RWPE2 (cell line): ENCODE data around the gene KIF20B.

ENCODE experiments used
- ATAC-seq: fragments of 200-7000 bp; cut with Tn5 transposase; 3 replicates; pipeline ENCODE4 v1.9.1; 2021; ENCODE audit warnings: low read depth
- DNase-seq: peaks from one replicate; pipeline ENCODE4 v3.0.0-alpha.2; 2020; ENCODE audit warnings: low spot score
- H3K27ac ChIP-seq: fragments of 450-650 bp; 2 replicates; pipeline ENCODE4 v1.5.1; 2017; ENCODE audit warnings: mild to moderate bottlenecking; ENCODE audit not compliant: poor library complexity, severe bottlenecking
- H3K27me3 ChIP-seq: fragments of 250-450 bp; sonication (Bioruptor Pico); 2 replicates; pipeline ENCODE4 v1.5.1; 2021; ENCODE audit warnings: mild to moderate bottlenecking, moderate library complexity; ENCODE audit not compliant: insufficient read depth, poor library complexity, severe bottlenecking
- H3K36me3 ChIP-seq: fragments of 250-450 bp; sonication (Bioruptor Pico); 2 replicates; pipeline ENCODE4 v1.5.1; 2020; ENCODE audit warnings: low read depth, mild to moderate bottlenecking, moderate library complexity
- H3K4me1 ChIP-seq: fragments of 250-450 bp; sonication (Bioruptor Pico); 2 replicates; pipeline ENCODE4 v1.5.1; 2021; ENCODE audit warnings: mild to moderate bottlenecking, moderate library complexity; ENCODE audit not compliant: insufficient read depth, poor library complexity, severe bottlenecking
- H3K4me3 ChIP-seq: fragments of 250-450 bp; sonication (Bioruptor Pico); 2 replicates; pipeline ENCODE4 v1.5.1; 2021; ENCODE audit warnings: mild to moderate bottlenecking, moderate library complexity; ENCODE audit not compliant: severe bottlenecking
- H3K9me3 ChIP-seq: fragments of 250-450 bp; sonication (Bioruptor Pico); 2 replicates; pipeline ENCODE4 v1.5.1; 2021; ENCODE audit warnings: mild to moderate bottlenecking, moderate library complexity; ENCODE audit not compliant: severe bottlenecking
- TF ChIP-seq, protein P1 (sequence below): fragments of 450-650 bp; IDR thresholded peaks from one replicate; pipeline ENCODE4 v1.5.1; 2017; ENCODE audit warnings: mild to moderate bottlenecking, moderate library complexity; ENCODE audit not compliant: poor library complexity, severe bottlenecking

Gene KIF20B

GRCh38 chr10:89684604-89685003, 16.8 kb upstream of the KIF20B start:
- Histone ChIP-seq H3K27ac (no peak overlapping the region), H3K4me3 (no peak overlapping the region), H3K36me3 (no peaks in the 10 kb centered on the region), H3K9me3 (no peaks in the 10 kb centered on the region), H3K27me3 (no peaks in the 10 kb centered on the region), H3K4me1 (no peaks in the 10 kb centered on the region)
- TF ChIP-seq, protein P1, sequence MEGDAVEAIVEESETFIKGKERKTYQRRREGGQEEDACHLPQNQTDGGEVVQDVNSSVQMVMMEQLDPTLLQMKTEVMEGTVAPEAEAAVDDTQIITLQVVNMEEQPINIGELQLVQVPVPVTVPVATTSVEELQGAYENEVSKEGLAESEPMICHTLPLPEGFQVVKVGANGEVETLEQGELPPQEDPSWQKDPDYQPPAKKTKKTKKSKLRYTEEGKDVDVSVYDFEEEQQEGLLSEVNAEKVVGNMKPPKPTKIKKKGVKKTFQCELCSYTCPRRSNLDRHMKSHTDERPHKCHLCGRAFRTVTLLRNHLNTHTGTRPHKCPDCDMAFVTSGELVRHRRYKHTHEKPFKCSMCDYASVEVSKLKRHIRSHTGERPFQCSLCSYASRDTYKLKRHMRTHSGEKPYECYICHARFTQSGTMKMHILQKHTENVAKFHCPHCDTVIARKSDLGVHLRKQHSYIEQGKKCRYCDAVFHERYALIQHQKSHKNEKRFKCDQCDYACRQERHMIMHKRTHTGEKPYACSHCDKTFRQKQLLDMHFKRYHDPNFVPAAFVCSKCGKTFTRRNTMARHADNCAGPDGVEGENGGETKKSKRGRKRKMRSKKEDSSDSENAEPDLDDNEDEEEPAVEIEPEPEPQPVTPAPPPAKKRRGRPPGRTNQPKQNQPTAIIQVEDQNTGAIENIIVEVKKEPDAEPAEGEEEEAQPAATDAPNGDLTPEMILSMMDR: no peak
- ATAC-seq (peak; percentile 41; the same call in 2 of the 3 replicates), DNase-seq (no peak)

GRCh38 chr10:89685936-89686335, 15.5 kb upstream of the KIF20B start:
- Histone ChIP-seq H3K36me3 (no peaks in the 10 kb centered on the region), H3K27ac (no peak overlapping the region), H3K4me3 (no peak overlapping the region), H3K9me3 (no peaks in the 10 kb centered on the region), H3K27me3 (no peaks in the 10 kb centered on the region), H3K4me1 (no peaks in the 10 kb centered on the region)
- DNase-seq: no peak
- ATAC-seq: no peak
- TF ChIP-seq, protein P1: no peak

DNA sequence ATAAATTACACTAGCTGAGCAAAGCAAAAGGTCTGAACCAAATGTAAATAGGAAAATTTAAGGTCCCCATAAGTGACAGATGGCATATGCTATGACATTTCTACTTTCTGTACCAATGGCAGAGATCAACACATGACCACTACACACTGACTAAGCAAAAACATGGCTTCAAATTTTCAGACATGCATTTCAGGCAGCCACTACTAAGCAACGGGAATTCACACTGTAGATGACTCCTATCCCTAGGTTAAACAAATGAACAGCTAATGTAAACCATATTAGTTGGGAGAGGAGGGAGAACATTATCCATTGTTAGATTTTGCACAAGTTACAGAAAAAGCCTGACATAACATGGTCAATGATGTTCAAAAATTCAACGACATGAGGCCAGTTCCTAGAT, 11.4 kb upstream of the KIF20B start:
- Histone ChIP-seq H3K4me1 (no peaks in the 10 kb centered on the region), H3K27me3 (no peaks in the 10 kb centered on the region), H3K36me3 (no peaks in the 10 kb centered on the region), H3K9me3 (no peaks in the 10 kb centered on the region), H3K27ac (no peak overlapping the region), H3K4me3 (no peak overlapping the region)
- DNase-seq (no peak), ATAC-seq (no peak)
- TF ChIP-seq, protein P1: no peak

DNA sequence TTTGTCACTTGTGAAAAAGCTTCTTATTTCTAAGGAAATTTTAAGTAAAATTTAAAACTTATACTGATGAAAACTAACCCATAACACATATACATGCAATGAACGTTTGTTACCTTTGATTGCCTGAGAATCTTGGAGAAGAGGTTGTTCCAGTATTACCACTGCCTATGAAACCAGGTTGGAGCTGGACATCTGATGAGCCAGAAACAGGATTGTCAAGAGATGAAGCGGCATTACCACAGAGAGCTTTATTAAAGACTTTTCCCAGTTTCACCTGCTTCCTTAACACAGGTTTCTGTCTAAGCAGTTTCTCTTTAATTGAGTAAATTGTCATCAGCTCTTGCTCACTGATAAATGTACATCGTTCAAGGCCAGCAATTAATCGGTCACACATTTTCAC, 9.0 kb upstream of the KIF20B start:
- TF ChIP-seq, protein P1: no peak
- DNase-seq (no peak), ATAC-seq (no peak)
- Histone ChIP-seq H3K4me1 (no peaks in the 10 kb centered on the region), H3K9me3 (no peaks in the 10 kb centered on the region), H3K4me3 (no peak overlapping the region), H3K27me3 (no peaks in the 10 kb centered on the region), H3K27ac (no peak overlapping the region), H3K36me3 (no peaks in the 10 kb centered on the region)

DNA sequence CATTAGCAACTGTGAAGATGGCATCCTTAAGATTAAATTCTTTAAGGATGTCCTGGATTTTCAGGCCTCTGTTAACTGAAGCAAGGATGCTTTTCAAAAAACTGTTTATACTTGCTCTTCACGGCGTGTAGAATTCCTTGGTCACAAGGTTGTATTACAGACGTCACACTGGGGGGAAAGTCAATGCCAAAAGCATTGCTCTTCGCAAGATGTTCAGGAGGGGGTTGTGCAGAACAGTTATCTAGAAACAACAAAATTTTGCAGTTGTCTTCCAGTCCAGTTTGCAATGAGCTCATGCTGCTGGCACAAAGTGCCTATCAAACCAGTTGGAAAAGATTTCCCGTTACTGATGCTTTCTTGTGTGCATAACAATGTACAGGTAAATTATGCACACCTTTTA, 8.2 kb upstream of the KIF20B start:
- Histone ChIP-seq H3K27me3 (no peaks in the 10 kb centered on the region), H3K27ac (no peak overlapping the region), H3K4me1 (no peaks in the 10 kb centered on the region), H3K4me3 (no peak overlapping the region), H3K36me3 (no peaks in the 10 kb centered on the region), H3K9me3 (no peaks in the 10 kb centered on the region)
- no peak for DNase-seq
- ATAC-seq: no peak
- TF ChIP-seq, protein P1: no peak
